WTC11 (cell line): ENCODE results near the gene SOAT2. TPM values are rescaled to one million over a fixed set of nuclear protein-coding genes. Genes with fewer than 3 reads are reported as not detected.

Experiments
- CREB1 ChIP-seq: sonication (generic); formaldehyde crosslinking; IDR thresholded peaks from 2 replicates; pipeline ENCODE4 v1.8.0; 2023; ENCODE audit warnings: mild to moderate bottlenecking, missing genetic modification reagents
- FOXJ3 ChIP-seq: sonication (generic); formaldehyde crosslinking; IDR thresholded peaks from 2 replicates; pipeline ENCODE4 v1.9.0; 2021; ENCODE audit warnings: missing genetic modification reagents, mild to moderate bottlenecking, borderline replicate concordance
- MXD4 ChIP-seq: fragments of 250-450 bp; sonication (Bioruptor Pico); IDR thresholded peaks from 2 replicates; pipeline ENCODE4 v1.8.0; 2021; ENCODE audit warnings: mild to moderate bottlenecking, moderate library complexity, borderline replicate concordance
- OVOL2 ChIP-seq: fragments of 250-450 bp; sonication (Bioruptor Pico); IDR thresholded peaks from 2 replicates; pipeline ENCODE4 v1.9.0; 2021; ENCODE audit warnings: mild to moderate bottlenecking, borderline replicate concordance
- SP1 ChIP-seq: sonication (generic); formaldehyde crosslinking; conservative IDR thresholded peaks from 2 replicates; pipeline ENCODE4 v1.8.1; 2022; ENCODE audit warnings: missing genetic modification reagents
- TEAD4 ChIP-seq: sonication (generic); formaldehyde crosslinking; IDR thresholded peaks from 2 replicates; pipeline ENCODE4 v1.8.0; 2022; ENCODE audit warnings: mild to moderate bottlenecking, missing genetic modification reagents
- ZBTB21 ChIP-seq: sonication (generic); formaldehyde crosslinking; IDR thresholded peaks from 2 replicates; pipeline ENCODE4 v1.8.1; 2023; ENCODE audit warnings: mild to moderate bottlenecking, missing genetic modification reagents, borderline replicate concordance
- total RNA-seq: library from RNA; stranded (reverse); gene quantifications from 3 replicates; pipeline ENCODE4 v1.2.3, GENCODE V29; 2021
- TF ChIP-seq, protein P1 (sequence below): sonication (generic); formaldehyde crosslinking; IDR thresholded peaks from 2 replicates; pipeline ENCODE4 v1.8.0; 2023; ENCODE audit warnings: mild to moderate bottlenecking, missing genetic modification reagents
- TF ChIP-seq, protein P2 (sequence below): sonication (generic); formaldehyde crosslinking; IDR thresholded peaks from 2 replicates; pipeline ENCODE4 v1.8.0; 2022; ENCODE audit warnings: mild to moderate bottlenecking, missing genetic modification reagents
- TF ChIP-seq, protein P3 (sequence below): sonication (generic); formaldehyde crosslinking; IDR thresholded peaks from 2 replicates; pipeline ENCODE4 v1.8.0; 2022; ENCODE audit warnings: missing genetic modification reagents
- TF ChIP-seq, protein P4 (sequence below): sonication (generic); formaldehyde crosslinking; IDR thresholded peaks from 2 replicates; pipeline ENCODE4 v1.8.0; 2022; ENCODE audit warnings: mild to moderate bottlenecking, missing genetic modification reagents
- TF ChIP-seq, protein P5 (sequence below): sonication (generic); formaldehyde crosslinking; IDR thresholded peaks from 2 replicates; pipeline ENCODE4 v1.8.0; 2023; ENCODE audit warnings: missing genetic modification reagents, mild to moderate bottlenecking, borderline replicate concordance
- TF ChIP-seq, protein P6 (sequence below): fragments of 200-600 bp; IDR thresholded peaks from 2 replicates; pipeline ENCODE4 v1.8.0; 2022; ENCODE audit warnings: antibody characterized with exemption
- TF ChIP-seq, protein P7 (sequence below): sonication (generic); formaldehyde crosslinking; IDR thresholded peaks from 2 replicates; pipeline ENCODE4 v1.8.1; 2022; ENCODE audit warnings: mild to moderate bottlenecking, moderate library complexity, missing genetic modification reagents

Gene SOAT2
- total RNA-seq, 1 experiment from 2014 or later = not detected

DNA sequence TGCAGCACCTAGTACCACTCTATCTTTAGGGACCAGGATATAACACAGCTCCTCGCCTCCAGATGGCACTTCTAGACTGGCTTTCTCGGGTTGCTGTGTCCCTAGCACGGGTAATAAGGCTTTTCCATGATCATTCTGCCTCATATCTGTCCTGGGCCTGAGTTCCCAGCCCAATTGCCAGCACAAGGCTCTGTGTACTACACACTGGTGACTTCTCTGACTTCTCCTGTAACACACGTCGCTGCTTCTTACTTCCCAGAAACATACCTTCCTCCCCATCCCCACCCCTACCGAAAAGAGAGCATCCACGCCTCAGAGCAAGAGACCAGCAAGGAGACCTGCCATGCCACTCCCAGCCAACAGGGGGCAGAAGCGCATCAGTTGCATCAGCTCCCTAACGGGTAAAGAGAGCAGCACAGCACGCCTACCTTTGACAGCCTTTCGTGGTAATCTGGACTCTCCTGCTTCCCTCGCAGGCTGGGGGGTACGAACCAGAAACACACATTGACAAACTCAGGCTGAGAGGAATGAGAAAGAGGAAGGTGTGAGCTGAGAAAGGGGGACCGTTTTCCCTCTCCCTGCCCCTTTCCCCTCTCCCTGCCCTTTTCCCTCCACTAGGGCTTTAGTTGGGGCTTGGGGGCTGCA is 56.0 kb downstream of the SOAT2 start (continued):
- TF ChIP-seq, protein P1, sequence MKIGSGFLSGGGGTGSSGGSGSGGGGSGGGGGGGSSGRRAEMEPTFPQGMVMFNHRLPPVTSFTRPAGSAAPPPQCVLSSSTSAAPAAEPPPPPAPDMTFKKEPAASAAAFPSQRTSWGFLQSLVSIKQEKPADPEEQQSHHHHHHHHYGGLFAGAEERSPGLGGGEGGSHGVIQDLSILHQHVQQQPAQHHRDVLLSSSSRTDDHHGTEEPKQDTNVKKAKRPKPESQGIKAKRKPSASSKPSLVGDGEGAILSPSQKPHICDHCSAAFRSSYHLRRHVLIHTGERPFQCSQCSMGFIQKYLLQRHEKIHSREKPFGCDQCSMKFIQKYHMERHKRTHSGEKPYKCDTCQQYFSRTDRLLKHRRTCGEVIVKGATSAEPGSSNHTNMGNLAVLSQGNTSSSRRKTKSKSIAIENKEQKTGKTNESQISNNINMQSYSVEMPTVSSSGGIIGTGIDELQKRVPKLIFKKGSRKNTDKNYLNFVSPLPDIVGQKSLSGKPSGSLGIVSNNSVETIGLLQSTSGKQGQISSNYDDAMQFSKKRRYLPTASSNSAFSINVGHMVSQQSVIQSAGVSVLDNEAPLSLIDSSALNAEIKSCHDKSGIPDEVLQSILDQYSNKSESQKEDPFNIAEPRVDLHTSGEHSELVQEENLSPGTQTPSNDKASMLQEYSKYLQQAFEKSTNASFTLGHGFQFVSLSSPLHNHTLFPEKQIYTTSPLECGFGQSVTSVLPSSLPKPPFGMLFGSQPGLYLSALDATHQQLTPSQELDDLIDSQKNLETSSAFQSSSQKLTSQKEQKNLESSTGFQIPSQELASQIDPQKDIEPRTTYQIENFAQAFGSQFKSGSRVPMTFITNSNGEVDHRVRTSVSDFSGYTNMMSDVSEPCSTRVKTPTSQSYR (CRISPR knock-in tag) = no peak
- TF ChIP-seq SP1 (CRISPR knock-in tag) (0 out of 2 replicates have a peak, but pooled peaks have one; percentile 31), CREB1 (CRISPR knock-in tag) (no peak), FOXJ3 (CRISPR knock-in tag) (no peak), TEAD4 (CRISPR knock-in tag) (no peak), OVOL2 (no peak), MXD4 (no peak), ZBTB21 (no peak)
- TF ChIP-seq, protein P2, sequence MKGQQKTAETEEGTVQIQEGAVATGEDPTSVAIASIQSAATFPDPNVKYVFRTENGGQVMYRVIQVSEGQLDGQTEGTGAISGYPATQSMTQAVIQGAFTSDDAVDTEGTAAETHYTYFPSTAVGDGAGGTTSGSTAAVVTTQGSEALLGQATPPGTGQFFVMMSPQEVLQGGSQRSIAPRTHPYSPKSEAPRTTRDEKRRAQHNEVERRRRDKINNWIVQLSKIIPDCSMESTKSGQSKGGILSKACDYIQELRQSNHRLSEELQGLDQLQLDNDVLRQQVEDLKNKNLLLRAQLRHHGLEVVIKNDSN = no peak
- TF ChIP-seq, protein P3, sequence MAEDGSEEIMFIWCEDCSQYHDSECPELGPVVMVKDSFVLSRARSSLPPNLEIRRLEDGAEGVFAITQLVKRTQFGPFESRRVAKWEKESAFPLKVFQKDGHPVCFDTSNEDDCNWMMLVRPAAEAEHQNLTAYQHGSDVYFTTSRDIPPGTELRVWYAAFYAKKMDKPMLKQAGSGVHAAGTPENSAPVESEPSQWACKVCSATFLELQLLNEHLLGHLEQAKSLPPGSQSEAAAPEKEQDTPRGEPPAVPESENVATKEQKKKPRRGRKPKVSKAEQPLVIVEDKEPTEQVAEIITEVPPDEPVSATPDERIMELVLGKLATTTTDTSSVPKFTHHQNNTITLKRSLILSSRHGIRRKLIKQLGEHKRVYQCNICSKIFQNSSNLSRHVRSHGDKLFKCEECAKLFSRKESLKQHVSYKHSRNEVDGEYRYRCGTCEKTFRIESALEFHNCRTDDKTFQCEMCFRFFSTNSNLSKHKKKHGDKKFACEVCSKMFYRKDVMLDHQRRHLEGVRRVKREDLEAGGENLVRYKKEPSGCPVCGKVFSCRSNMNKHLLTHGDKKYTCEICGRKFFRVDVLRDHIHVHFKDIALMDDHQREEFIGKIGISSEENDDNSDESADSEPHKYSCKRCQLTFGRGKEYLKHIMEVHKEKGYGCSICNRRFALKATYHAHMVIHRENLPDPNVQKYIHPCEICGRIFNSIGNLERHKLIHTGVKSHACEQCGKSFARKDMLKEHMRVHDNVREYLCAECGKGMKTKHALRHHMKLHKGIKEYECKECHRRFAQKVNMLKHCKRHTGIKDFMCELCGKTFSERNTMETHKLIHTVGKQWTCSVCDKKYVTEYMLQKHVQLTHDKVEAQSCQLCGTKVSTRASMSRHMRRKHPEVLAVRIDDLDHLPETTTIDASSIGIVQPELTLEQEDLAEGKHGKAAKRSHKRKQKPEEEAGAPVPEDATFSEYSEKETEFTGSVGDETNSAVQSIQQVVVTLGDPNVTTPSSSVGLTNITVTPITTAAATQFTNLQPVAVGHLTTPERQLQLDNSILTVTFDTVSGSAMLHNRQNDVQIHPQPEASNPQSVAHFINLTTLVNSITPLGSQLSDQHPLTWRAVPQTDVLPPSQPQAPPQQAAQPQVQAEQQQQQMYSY = no peak
- TF ChIP-seq, protein P4, sequence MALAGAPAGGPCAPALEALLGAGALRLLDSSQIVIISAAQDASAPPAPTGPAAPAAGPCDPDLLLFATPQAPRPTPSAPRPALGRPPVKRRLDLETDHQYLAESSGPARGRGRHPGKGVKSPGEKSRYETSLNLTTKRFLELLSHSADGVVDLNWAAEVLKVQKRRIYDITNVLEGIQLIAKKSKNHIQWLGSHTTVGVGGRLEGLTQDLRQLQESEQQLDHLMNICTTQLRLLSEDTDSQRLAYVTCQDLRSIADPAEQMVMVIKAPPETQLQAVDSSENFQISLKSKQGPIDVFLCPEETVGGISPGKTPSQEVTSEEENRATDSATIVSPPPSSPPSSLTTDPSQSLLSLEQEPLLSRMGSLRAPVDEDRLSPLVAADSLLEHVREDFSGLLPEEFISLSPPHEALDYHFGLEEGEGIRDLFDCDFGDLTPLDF (CRISPR knock-in tag) = no peak
- TF ChIP-seq, protein P5, sequence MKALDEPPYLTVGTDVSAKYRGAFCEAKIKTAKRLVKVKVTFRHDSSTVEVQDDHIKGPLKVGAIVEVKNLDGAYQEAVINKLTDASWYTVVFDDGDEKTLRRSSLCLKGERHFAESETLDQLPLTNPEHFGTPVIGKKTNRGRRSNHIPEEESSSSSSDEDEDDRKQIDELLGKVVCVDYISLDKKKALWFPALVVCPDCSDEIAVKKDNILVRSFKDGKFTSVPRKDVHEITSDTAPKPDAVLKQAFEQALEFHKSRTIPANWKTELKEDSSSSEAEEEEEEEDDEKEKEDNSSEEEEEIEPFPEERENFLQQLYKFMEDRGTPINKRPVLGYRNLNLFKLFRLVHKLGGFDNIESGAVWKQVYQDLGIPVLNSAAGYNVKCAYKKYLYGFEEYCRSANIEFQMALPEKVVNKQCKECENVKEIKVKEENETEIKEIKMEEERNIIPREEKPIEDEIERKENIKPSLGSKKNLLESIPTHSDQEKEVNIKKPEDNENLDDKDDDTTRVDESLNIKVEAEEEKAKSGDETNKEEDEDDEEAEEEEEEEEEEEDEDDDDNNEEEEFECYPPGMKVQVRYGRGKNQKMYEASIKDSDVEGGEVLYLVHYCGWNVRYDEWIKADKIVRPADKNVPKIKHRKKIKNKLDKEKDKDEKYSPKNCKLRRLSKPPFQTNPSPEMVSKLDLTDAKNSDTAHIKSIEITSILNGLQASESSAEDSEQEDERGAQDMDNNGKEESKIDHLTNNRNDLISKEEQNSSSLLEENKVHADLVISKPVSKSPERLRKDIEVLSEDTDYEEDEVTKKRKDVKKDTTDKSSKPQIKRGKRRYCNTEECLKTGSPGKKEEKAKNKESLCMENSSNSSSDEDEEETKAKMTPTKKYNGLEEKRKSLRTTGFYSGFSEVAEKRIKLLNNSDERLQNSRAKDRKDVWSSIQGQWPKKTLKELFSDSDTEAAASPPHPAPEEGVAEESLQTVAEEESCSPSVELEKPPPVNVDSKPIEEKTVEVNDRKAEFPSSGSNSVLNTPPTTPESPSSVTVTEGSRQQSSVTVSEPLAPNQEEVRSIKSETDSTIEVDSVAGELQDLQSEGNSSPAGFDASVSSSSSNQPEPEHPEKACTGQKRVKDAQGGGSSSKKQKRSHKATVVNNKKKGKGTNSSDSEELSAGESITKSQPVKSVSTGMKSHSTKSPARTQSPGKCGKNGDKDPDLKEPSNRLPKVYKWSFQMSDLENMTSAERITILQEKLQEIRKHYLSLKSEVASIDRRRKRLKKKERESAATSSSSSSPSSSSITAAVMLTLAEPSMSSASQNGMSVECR (CRISPR knock-in tag) = no peak
- TF ChIP-seq, protein P6, sequence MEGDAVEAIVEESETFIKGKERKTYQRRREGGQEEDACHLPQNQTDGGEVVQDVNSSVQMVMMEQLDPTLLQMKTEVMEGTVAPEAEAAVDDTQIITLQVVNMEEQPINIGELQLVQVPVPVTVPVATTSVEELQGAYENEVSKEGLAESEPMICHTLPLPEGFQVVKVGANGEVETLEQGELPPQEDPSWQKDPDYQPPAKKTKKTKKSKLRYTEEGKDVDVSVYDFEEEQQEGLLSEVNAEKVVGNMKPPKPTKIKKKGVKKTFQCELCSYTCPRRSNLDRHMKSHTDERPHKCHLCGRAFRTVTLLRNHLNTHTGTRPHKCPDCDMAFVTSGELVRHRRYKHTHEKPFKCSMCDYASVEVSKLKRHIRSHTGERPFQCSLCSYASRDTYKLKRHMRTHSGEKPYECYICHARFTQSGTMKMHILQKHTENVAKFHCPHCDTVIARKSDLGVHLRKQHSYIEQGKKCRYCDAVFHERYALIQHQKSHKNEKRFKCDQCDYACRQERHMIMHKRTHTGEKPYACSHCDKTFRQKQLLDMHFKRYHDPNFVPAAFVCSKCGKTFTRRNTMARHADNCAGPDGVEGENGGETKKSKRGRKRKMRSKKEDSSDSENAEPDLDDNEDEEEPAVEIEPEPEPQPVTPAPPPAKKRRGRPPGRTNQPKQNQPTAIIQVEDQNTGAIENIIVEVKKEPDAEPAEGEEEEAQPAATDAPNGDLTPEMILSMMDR = peak; percentile 97
- TF ChIP-seq, protein P7, sequence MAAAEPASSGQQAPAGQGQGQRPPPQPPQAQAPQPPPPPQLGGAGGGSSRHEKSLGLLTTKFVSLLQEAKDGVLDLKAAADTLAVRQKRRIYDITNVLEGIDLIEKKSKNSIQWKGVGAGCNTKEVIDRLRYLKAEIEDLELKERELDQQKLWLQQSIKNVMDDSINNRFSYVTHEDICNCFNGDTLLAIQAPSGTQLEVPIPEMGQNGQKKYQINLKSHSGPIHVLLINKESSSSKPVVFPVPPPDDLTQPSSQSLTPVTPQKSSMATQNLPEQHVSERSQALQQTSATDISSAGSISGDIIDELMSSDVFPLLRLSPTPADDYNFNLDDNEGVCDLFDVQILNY (CRISPR knock-in tag) = no peak
